ENCODE data around the gene GDPD1.
"Not testable (repeated sequence)": the region's sequence is repeated elsewhere in the genome, so short reads cannot be mapped to it uniquely, and the experiment has no call there.

GDPD1 gene

GRCh38 chr17:59190806-59191205 lies 29.5 kb upstream of the GDPD1 start:
- Histone ChIP-seq H3K9me3 (ENCODE audit: control insufficient read depth, low read length) (no peaks in the 10 kb centered on the region), H3K4me3 (ENCODE audit: extremely low read depth, insufficient read depth, low read length, poor library complexity, severe bottlenecking) (no peak overlapping the region), H3K27ac (ENCODE audit: low read depth, low read length, severe bottlenecking) (no peak overlapping the region), H3K4me1 (ENCODE audit: control insufficient read depth, insufficient read depth, low read length, poor library complexity, severe bottlenecking) (no peaks in the 10 kb centered on the region), H3K36me3 (ENCODE audit: control insufficient read depth, insufficient read depth, low read length) (peaks cover 95% of the 10 kb centered on the region)
- WGBS, 2 experiments (ENCODE audit: insufficient coverage in 2 of 2), result 100% methylated on average over 1 of the region's 2 CpGs

GRCh38 chr17:59193336-59193862 lies 26.9 kb upstream of the GDPD1 start:
- Histone ChIP-seq H3K27ac (ENCODE audit: low read depth, low read length, severe bottlenecking) (no peak overlapping the region), H3K4me3 (ENCODE audit: extremely low read depth, insufficient read depth, low read length, poor library complexity, severe bottlenecking) (no peak overlapping the region), H3K4me1 (ENCODE audit: control insufficient read depth, insufficient read depth, low read length, poor library complexity, severe bottlenecking) (no peaks in the 10 kb centered on the region), H3K9me3 (ENCODE audit: control insufficient read depth, low read length) (no peaks in the 10 kb centered on the region), H3K36me3 (ENCODE audit: control insufficient read depth, insufficient read depth, low read length) (peaks cover 97% of the 10 kb centered on the region)
- 83 to 100% methylated on average over 1 of the region's 3 CpGs for WGBS, 2 experiments (ENCODE audit: insufficient coverage in 2 of 2)

- WGBS, 2 experiments (ENCODE audit: insufficient coverage in 2 of 2), result 97% methylated on average over 2 to 4 of the region's 4 CpGs
- H3K27ac ChIP-seq (ENCODE audit: low read depth, low read length, severe bottlenecking), result no peak overlapping the region
- no peaks in the 10 kb centered on the region for H3K9me3 ChIP-seq (ENCODE audit: control insufficient read depth, low read length)
- H3K4me3 ChIP-seq (ENCODE audit: extremely low read depth, insufficient read depth, low read length, poor library complexity, severe bottlenecking), result no peak overlapping the region
- no peaks in the 10 kb centered on the region for H3K4me1 ChIP-seq (ENCODE audit: control insufficient read depth, insufficient read depth, low read length, poor library complexity, severe bottlenecking)
- peaks cover 96% of the 10 kb centered on the region for H3K36me3 ChIP-seq (ENCODE audit: control insufficient read depth, insufficient read depth, low read length)
Observed at GRCh38 chr17:59199398-59199797, 20.9 kb upstream of the GDPD1 start.

- Histone ChIP-seq H3K9me3 (ENCODE audit: control insufficient read depth, low read length) (no peaks in the 10 kb centered on the region), H3K36me3 (ENCODE audit: control insufficient read depth, insufficient read depth, low read length) (peaks cover 71% of the 10 kb centered on the region), H3K27ac (ENCODE audit: low read depth, low read length, severe bottlenecking) (no peak overlapping the region), H3K4me1 (ENCODE audit: control insufficient read depth, insufficient read depth, low read length, poor library complexity, severe bottlenecking) (no peaks in the 10 kb centered on the region), H3K4me3 (ENCODE audit: extremely low read depth, insufficient read depth, low read length, poor library complexity, severe bottlenecking) (no peak overlapping the region)
- no CpG with 5 or more reads among the region's 1 CpG for WGBS, 2 experiments (ENCODE audit: insufficient coverage in 2 of 2)
Observed at GRCh38 chr17:59202320-59202719, 18.0 kb upstream of the GDPD1 start.

- Histone ChIP-seq H3K4me3 (ENCODE audit: extremely low read depth, insufficient read depth, low read length, poor library complexity, severe bottlenecking) (no peak overlapping the region), H3K36me3 (ENCODE audit: control insufficient read depth, insufficient read depth, low read length) (peaks cover 4% of the 10 kb centered on the region), H3K27ac (ENCODE audit: low read depth, low read length, severe bottlenecking) (no peak overlapping the region), H3K4me1 (ENCODE audit: control insufficient read depth, insufficient read depth, low read length, poor library complexity, severe bottlenecking) (no peaks in the 10 kb centered on the region), H3K9me3 (ENCODE audit: control insufficient read depth, low read length) (no peaks in the 10 kb centered on the region)
- WGBS, 2 experiments (ENCODE audit: insufficient coverage in 2 of 2), result 94 to 98% methylated on average over 9 to 13 of the region's 16 CpGs
Observed at GRCh38 chr17:59219370-59219769, 941 bp upstream of the GDPD1 start.

GRCh38 chr17:59219992-59220327 lies 351 bp upstream of the GDPD1 start:
- H3K27ac ChIP-seq (ENCODE audit: low read depth, low read length, severe bottlenecking), result no peak overlapping the region
- H3K4me3 ChIP-seq (ENCODE audit: extremely low read depth, insufficient read depth, low read length, poor library complexity, severe bottlenecking), result peak overlapping the region; percentile 66
- WGBS, 2 experiments (ENCODE audit: insufficient coverage in 2 of 2), result 46 to 67% methylated on average over 5 to 6 of the region's 7 CpGs
- no peaks in the 10 kb centered on the region for H3K4me1 ChIP-seq (ENCODE audit: control insufficient read depth, insufficient read depth, low read length, poor library complexity, severe bottlenecking)
- no peaks in the 10 kb centered on the region for H3K36me3 ChIP-seq (ENCODE audit: control insufficient read depth, insufficient read depth, low read length)
- H3K9me3 ChIP-seq (ENCODE audit: control insufficient read depth, low read length), result no peaks in the 10 kb centered on the region

- H3K4me3 ChIP-seq (ENCODE audit: extremely low read depth, insufficient read depth, low read length, poor library complexity, severe bottlenecking), result peak overlapping the region; percentile 66
- peak overlapping the region; percentile 43 for H3K27ac ChIP-seq (ENCODE audit: low read depth, low read length, severe bottlenecking)
- WGBS, 2 experiments (ENCODE audit: insufficient coverage in 2 of 2), result 1 to 4% methylated on average over 11 of the region's 17 CpGs
- no peaks in the 10 kb centered on the region for H3K4me1 ChIP-seq (ENCODE audit: control insufficient read depth, insufficient read depth, low read length, poor library complexity, severe bottlenecking)
- no peaks in the 10 kb centered on the region for H3K36me3 ChIP-seq (ENCODE audit: control insufficient read depth, insufficient read depth, low read length)
- H3K9me3 ChIP-seq (ENCODE audit: control insufficient read depth, low read length), result no peaks in the 10 kb centered on the region
Observed at GRCh38 chr17:59221159-59221847, 992 bp downstream of the GDPD1 start.

GRCh38 chr17:59223813-59224212 lies 3.5 kb downstream of the GDPD1 start:
- 94 to 99% methylated on average over 6 of the region's 7 CpGs for WGBS, 2 experiments (ENCODE audit: insufficient coverage in 2 of 2)
- no peaks in the 10 kb centered on the region for H3K36me3 ChIP-seq (ENCODE audit: control insufficient read depth, insufficient read depth, low read length)
- H3K27ac ChIP-seq (ENCODE audit: low read depth, low read length, severe bottlenecking), result no peak overlapping the region
- no peaks in the 10 kb centered on the region for H3K9me3 ChIP-seq (ENCODE audit: control insufficient read depth, low read length)
- H3K4me1 ChIP-seq (ENCODE audit: control insufficient read depth, insufficient read depth, low read length, poor library complexity, severe bottlenecking), result no peaks in the 10 kb centered on the region
- no peak overlapping the region for H3K4me3 ChIP-seq (ENCODE audit: extremely low read depth, insufficient read depth, low read length, poor library complexity, severe bottlenecking)

GRCh38 chr17:59228588-59228987 lies 8.3 kb downstream of the GDPD1 start:
- not testable (repeated sequence) for H3K27ac ChIP-seq (ENCODE audit: low read depth, low read length, severe bottlenecking); H3K4me1 ChIP-seq (ENCODE audit: control insufficient read depth, insufficient read depth, low read length, poor library complexity, severe bottlenecking); H3K4me3 ChIP-seq (ENCODE audit: extremely low read depth, insufficient read depth, low read length, poor library complexity, severe bottlenecking); H3K36me3 ChIP-seq (ENCODE audit: control insufficient read depth, insufficient read depth, low read length); H3K9me3 ChIP-seq (ENCODE audit: control insufficient read depth, low read length)
- 86 to 100% methylated on average over 1 of the region's 1 CpG for WGBS, 2 experiments (ENCODE audit: insufficient coverage in 2 of 2)

GRCh38 chr17:59230764-59231163 lies 10.5 kb downstream of the GDPD1 start:
- no peak overlapping the region for H3K27ac ChIP-seq (ENCODE audit: low read depth, low read length, severe bottlenecking)
- no peaks in the 10 kb centered on the region for H3K4me1 ChIP-seq (ENCODE audit: control insufficient read depth, insufficient read depth, low read length, poor library complexity, severe bottlenecking)
- no peak overlapping the region for H3K4me3 ChIP-seq (ENCODE audit: extremely low read depth, insufficient read depth, low read length, poor library complexity, severe bottlenecking)
- 92 to 98% methylated on average over 3 of the region's 3 CpGs for WGBS, 2 experiments (ENCODE audit: insufficient coverage in 2 of 2)
- no peaks in the 10 kb centered on the region for H3K36me3 ChIP-seq (ENCODE audit: control insufficient read depth, insufficient read depth, low read length)
- no peaks in the 10 kb centered on the region for H3K9me3 ChIP-seq (ENCODE audit: control insufficient read depth, low read length)

GRCh38 chr17:59234631-59235030 lies 14.3 kb downstream of the GDPD1 start:
- no peaks in the 10 kb centered on the region for H3K36me3 ChIP-seq (ENCODE audit: control insufficient read depth, insufficient read depth, low read length)
- H3K4me1 ChIP-seq (ENCODE audit: control insufficient read depth, insufficient read depth, low read length, poor library complexity, severe bottlenecking), result no peaks in the 10 kb centered on the region
- no peak overlapping the region for H3K4me3 ChIP-seq (ENCODE audit: extremely low read depth, insufficient read depth, low read length, poor library complexity, severe bottlenecking)
- H3K27ac ChIP-seq (ENCODE audit: low read depth, low read length, severe bottlenecking), result no peak overlapping the region
- no peaks in the 10 kb centered on the region for H3K9me3 ChIP-seq (ENCODE audit: control insufficient read depth, low read length)
